Measurements from ENCODE around the gene ITK.

DNA sequence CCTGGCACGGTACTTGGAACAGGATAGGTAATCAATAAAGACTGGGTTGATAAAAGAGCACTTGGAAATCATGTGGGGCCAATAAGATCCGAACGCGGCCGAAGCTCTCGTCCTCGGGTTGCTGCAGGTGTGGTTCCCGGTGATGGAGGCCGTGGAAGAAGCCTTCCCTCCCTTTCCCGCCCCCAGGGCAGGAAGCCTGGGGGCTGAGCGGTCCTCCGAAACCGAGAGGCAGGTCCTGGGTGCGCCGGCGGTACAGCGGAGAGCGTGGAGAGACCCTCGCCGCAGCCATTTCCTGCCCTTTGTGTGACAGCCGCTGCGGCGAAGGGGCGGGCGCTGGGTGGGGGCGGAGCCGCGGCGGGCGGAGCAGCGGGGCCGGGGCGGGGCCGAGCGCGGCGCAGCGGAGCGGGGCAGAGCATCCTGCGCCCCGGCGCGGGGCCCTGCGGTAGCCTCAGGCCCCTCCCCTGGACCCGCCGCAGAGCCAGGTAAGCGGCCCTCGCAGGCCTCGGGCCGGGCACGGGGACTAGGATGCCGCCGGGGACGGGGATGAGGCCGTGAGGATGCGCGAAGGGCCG lies 85.2 kb downstream of the ITK start, which contains the start of gene CYFIP2:
- TF ChIP-seq YY1 (IDR thresholded peaks at IDR 0.05; ENCODE audit: low read depth): peak; percentile 75
- TF ChIP-seq, protein P1, sequence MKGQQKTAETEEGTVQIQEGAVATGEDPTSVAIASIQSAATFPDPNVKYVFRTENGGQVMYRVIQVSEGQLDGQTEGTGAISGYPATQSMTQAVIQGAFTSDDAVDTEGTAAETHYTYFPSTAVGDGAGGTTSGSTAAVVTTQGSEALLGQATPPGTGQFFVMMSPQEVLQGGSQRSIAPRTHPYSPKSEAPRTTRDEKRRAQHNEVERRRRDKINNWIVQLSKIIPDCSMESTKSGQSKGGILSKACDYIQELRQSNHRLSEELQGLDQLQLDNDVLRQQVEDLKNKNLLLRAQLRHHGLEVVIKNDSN (IDR thresholded peaks at IDR 0.05): no peak
- TF ChIP-seq TCF12 (IDR thresholded peaks at IDR 0.05; ENCODE audit: low read depth): no peak
- TF ChIP-seq FOXM1 (IDR thresholded peaks at IDR 0.05; ENCODE audit: borderline replicate concordance, low read depth): no peak
- no peak; the same call in 1 of the 2 replicates for TF ChIP-seq TAF1 (IDR thresholded peaks at IDR 0.05; ENCODE audit: low read depth)
- TF ChIP-seq, protein P2, sequence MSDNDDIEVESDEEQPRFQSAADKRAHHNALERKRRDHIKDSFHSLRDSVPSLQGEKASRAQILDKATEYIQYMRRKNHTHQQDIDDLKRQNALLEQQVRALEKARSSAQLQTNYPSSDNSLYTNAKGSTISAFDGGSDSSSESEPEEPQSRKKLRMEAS (IDR thresholded peaks at IDR 0.05): peak; percentile 62

Data from Ishikawa (cell line).